ENCODE results near the gene VTI1A. TPM values are rescaled to one million over a fixed set of nuclear protein-coding genes. Genes with fewer than 3 reads are reported as not detected.

The VTI1A gene
- total RNA-seq, 1 experiment from 2014 or later = 22.0 TPM

DNA sequence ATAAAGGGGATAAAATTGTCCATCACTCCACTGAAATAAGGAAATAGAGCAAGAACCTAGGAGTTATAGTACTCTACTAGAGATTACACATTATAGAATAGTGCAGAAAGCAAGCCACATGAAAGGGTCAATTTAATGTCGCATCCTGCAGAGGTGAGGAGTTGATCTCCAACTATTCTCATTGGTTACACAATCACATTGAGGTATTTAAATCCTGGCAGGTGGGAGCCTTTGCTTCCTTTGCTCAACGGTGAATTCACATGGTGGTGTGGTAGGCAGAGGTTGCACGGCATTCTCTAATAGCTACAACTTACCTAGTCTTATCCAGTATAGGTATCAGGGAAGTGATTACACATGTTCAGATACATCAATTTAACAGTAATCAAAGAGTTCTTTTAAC lies 304.6 kb downstream of the VTI1A start:
- Histone ChIP-seq H3K27me3 (ENCODE audit: insufficient read depth, low read length) (no peaks in the 10 kb centered on the region), H4K20me1 (ENCODE audit: control insufficient read depth, insufficient read depth, insufficient read length) (no peaks in the 10 kb centered on the region), H3K56ac (ENCODE audit: insufficient read length, low read depth, low read length) (no peak overlapping the region), H4K91ac (ENCODE audit: insufficient read length, low read depth, low read length) (no peak overlapping the region), H3K23ac (ENCODE audit: insufficient read length, low read depth, low read length) (no peak overlapping the region), H3K23me2 (ENCODE audit: insufficient read length, low read depth, low read length, poor library complexity, severe bottlenecking) (no peaks in the 10 kb centered on the region), H2AK5ac (ENCODE audit: insufficient read length, low read length) (no peak overlapping the region), H3K4ac (ENCODE audit: low read depth, low read length) (no peak overlapping the region), H3K9ac (ENCODE audit: extremely low read depth, insufficient read length, low read length) (no peak overlapping the region), H3K79me1 (ENCODE audit: insufficient read depth, low read depth, low read length, poor library complexity, severe bottlenecking) (no peaks in the 10 kb centered on the region), H3K9me3 (ENCODE audit: control insufficient read depth, low read depth, low read length) (no peaks in the 10 kb centered on the region), H4K8ac (replicated peaks; ENCODE audit: insufficient read length, low read depth, low read length) (no peak overlapping the region), H2BK15ac (ENCODE audit: low read depth, low read length) (no peak overlapping the region), H2AFZ (ENCODE audit: low read length) (no peak overlapping the region), H2BK5ac (ENCODE audit: insufficient read length, low read length) (no peak overlapping the region), H2BK120ac (ENCODE audit: low read depth, low read length, poor library complexity, severe bottlenecking) (no peak overlapping the region), H3K4me1 (ENCODE audit: insufficient read depth, low read length) (peaks cover 2% of the 10 kb centered on the region; the same call in 1 of the 2 replicates), H2BK20ac (ENCODE audit: low read depth, low read length, poor library complexity, severe bottlenecking) (no peak overlapping the region), H2BK12ac (ENCODE audit: insufficient read length, low read depth, low read length) (no peak overlapping the region), H4K5ac (ENCODE audit: insufficient read length, low read depth, low read length) (no peak overlapping the region), H3K27ac (ENCODE audit: insufficient read length, low read depth, low read length) (no peak overlapping the region), H3T11ph (ENCODE audit: low read length) (no peak overlapping the region), H3K18ac (ENCODE audit: insufficient read length, low read depth, low read length) (no peak overlapping the region), H3K79me2 (ENCODE audit: insufficient read depth, low read length) (no peaks in the 10 kb centered on the region), H3K14ac (ENCODE audit: insufficient read depth, low read length) (no peak overlapping the region), H3K4me2 (ENCODE audit: insufficient read depth, insufficient read length, low read length) (no peak overlapping the region)
- TF ChIP-seq, protein P1, sequence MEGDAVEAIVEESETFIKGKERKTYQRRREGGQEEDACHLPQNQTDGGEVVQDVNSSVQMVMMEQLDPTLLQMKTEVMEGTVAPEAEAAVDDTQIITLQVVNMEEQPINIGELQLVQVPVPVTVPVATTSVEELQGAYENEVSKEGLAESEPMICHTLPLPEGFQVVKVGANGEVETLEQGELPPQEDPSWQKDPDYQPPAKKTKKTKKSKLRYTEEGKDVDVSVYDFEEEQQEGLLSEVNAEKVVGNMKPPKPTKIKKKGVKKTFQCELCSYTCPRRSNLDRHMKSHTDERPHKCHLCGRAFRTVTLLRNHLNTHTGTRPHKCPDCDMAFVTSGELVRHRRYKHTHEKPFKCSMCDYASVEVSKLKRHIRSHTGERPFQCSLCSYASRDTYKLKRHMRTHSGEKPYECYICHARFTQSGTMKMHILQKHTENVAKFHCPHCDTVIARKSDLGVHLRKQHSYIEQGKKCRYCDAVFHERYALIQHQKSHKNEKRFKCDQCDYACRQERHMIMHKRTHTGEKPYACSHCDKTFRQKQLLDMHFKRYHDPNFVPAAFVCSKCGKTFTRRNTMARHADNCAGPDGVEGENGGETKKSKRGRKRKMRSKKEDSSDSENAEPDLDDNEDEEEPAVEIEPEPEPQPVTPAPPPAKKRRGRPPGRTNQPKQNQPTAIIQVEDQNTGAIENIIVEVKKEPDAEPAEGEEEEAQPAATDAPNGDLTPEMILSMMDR (conservative IDR thresholded peaks at IDR 0.05) = no peak
- no CpG with 5 or more reads among the region's 3 CpGs for WGBS (ENCODE audit: extremely low coverage, insufficient read length, low lambda C conversion rate)
- Mint-ChIP-seq H3K4me3 (no peak overlapping the region), H3K27me3 (ENCODE audit: low read depth) (no peaks in the 10 kb centered on the region), H3K27ac (no peak overlapping the region; a peak in 1 of 7 replicates), H3K36me3 (ENCODE audit: insufficient read depth in 1 of 3, low read depth in 3 of 3) (no peaks in the 10 kb centered on the region), H3K9me3 (no peaks in the 10 kb centered on the region), H3K4me1 (peaks cover 22 to 26% of the 10 kb centered on the region in 2 experiments)
- DNase-seq = no peak

All from H9 (cell line).